ENCODE measurements around the gene CYB5D1.

- no peak for TF ChIP-seq CTCF (conservative IDR thresholded peaks at IDR 0.05)
- peak; percentile 38; the same call in 1 of the 2 replicates for TF ChIP-seq ZFX (IDR thresholded peaks at IDR 0.05)
Measured at GRCh38 chr17:7835814-7836595, 21.8 kb upstream of the CYB5D1 start.
